ENCODE data around the gene PRH1. TPM values are rescaled to one million over a fixed set of nuclear protein-coding genes. Genes with fewer than 3 reads are reported as not detected.

PRH1 gene
- total RNA-seq, 1 experiment from 2014 or later = 5.7 TPM

DNA sequence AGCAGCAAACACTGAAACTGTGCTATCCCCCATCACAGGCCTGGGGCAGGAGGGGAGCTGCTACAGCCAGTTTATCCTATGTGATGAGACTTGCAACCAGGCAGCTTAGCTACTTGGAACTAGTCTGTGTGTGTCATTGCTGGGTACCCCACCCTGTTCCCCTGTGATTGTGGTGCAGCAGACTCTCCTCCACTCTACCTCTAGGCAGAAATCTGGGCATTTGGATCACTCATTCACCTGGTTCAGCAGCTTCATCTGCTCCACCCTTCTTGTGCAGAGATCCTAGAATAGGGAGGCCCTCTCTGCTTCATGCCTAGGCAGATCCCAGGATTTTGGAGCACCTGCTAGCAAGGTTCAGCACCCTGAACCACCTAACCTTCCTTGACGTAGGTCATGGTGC, 16.5 kb upstream of the PRH1 start:
- Histone ChIP-seq H4K20me1 (ENCODE audit: low read length) (no peaks in the 10 kb centered on the region), H3K79me2 (ENCODE audit: low read length) (no peaks in the 10 kb centered on the region), H3K9me3 (ENCODE audit: low read length) (no peaks in the 10 kb centered on the region), H3K27ac (ENCODE audit: low read length) (no peak overlapping the region), H3F3A (ENCODE audit: low read length, unreplicated experiment) (no peaks in the 10 kb centered on the region), H3K4me1 (ENCODE audit: insufficient read depth, low read length) (no peaks in the 10 kb centered on the region), H3K27me3 (ENCODE audit: low read length) (no peaks in the 10 kb centered on the region), H3K4me2 (ENCODE audit: low read length) (no peak overlapping the region), H3K9ac (ENCODE audit: low read length) (no peak overlapping the region), H3K4me3 (ENCODE audit: low read length) (no peak overlapping the region), H2AFZ (ENCODE audit: low read length) (no peak overlapping the region), H3K36me3 (ENCODE audit: low read depth, low read length) (no peaks in the 10 kb centered on the region), H3K9me2 (replicated peaks; ENCODE audit: low read length) (no peaks in the 10 kb centered on the region)
- no peak for ATAC-seq
- intact Hi-C loops (cut with micrococcal nuclease) = loop anchor here (2.0 kb wide), 1 partner anchor 130 kb away; no protein-coding TSS in a partner anchor
- POLR2A ChIA-PET (ENCODE audit: unreplicated experiment) = no interaction called here
- BruUV-seq (replicated peaks) = no TSS peak
- DNase-seq = no peak
- TF ChIP-seq EZH2 (IDR thresholded peaks at IDR 0.05; ENCODE audit: low read length, unreplicated experiment) (no peak), EZH2phosphoT487 (IDR thresholded peaks at IDR 0.05; ENCODE audit: borderline replicate concordance, low read length) (no peak)
- TF ChIP-seq, protein P1, sequence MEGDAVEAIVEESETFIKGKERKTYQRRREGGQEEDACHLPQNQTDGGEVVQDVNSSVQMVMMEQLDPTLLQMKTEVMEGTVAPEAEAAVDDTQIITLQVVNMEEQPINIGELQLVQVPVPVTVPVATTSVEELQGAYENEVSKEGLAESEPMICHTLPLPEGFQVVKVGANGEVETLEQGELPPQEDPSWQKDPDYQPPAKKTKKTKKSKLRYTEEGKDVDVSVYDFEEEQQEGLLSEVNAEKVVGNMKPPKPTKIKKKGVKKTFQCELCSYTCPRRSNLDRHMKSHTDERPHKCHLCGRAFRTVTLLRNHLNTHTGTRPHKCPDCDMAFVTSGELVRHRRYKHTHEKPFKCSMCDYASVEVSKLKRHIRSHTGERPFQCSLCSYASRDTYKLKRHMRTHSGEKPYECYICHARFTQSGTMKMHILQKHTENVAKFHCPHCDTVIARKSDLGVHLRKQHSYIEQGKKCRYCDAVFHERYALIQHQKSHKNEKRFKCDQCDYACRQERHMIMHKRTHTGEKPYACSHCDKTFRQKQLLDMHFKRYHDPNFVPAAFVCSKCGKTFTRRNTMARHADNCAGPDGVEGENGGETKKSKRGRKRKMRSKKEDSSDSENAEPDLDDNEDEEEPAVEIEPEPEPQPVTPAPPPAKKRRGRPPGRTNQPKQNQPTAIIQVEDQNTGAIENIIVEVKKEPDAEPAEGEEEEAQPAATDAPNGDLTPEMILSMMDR (conservative IDR thresholded peaks at IDR 0.05; ENCODE audit: low read depth, low read length) = no peak
- CTCF ChIA-PET = no interaction called here

DNA sequence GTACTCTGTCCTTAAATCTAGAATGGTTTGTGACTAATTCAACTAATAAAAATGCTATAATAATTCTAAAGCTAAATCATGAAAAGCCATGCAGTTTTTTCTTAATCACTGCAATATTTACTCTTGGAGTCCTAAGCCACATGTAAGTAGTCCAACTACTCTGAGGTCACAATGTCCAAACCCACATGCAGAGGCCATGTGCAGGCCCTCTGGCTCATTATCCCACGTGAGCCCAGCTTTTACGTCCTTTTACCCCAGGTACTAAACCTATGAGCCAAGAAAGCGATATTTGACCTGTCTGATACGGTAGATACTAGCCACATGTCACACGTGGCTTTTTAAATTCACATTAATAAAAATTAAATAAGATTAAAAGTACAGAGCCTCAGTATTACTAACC, 12.8 kb upstream of the PRH1 start:
- Histone ChIP-seq H3K36me3 (ENCODE audit: low read depth, low read length) (no peaks in the 10 kb centered on the region), H4K20me1 (ENCODE audit: low read length) (no peaks in the 10 kb centered on the region), H3K9ac (ENCODE audit: low read length) (no peak overlapping the region), H3K27ac (ENCODE audit: low read length) (no peak overlapping the region), H3K4me3 (ENCODE audit: low read length) (no peak overlapping the region), H3K27me3 (ENCODE audit: low read length) (no peaks in the 10 kb centered on the region), H3K9me3 (ENCODE audit: low read length) (no peaks in the 10 kb centered on the region), H3K4me1 (ENCODE audit: insufficient read depth, low read length) (no peaks in the 10 kb centered on the region), H2AFZ (ENCODE audit: low read length) (no peak overlapping the region), H3F3A (ENCODE audit: low read length, unreplicated experiment) (no peaks in the 10 kb centered on the region), H3K4me2 (ENCODE audit: low read length) (no peak overlapping the region), H3K79me2 (ENCODE audit: low read length) (no peaks in the 10 kb centered on the region), H3K9me2 (replicated peaks; ENCODE audit: low read length) (no peaks in the 10 kb centered on the region)
- intact Hi-C loops (cut with micrococcal nuclease) = no loop called here
- TF ChIP-seq, protein P1 (conservative IDR thresholded peaks at IDR 0.05; ENCODE audit: low read depth, low read length) = no peak
- TF ChIP-seq EZH2phosphoT487 (IDR thresholded peaks at IDR 0.05; ENCODE audit: borderline replicate concordance, low read length) = no peak
- TF ChIP-seq EZH2 (IDR thresholded peaks at IDR 0.05; ENCODE audit: low read length, unreplicated experiment) = no peak
- POLR2A ChIA-PET (ENCODE audit: unreplicated experiment) = no interaction called here
- ATAC-seq (no peak), DNase-seq (no peak)
- CTCF ChIA-PET = no interaction called here
- no TSS peak for BruUV-seq (replicated peaks)

DNA sequence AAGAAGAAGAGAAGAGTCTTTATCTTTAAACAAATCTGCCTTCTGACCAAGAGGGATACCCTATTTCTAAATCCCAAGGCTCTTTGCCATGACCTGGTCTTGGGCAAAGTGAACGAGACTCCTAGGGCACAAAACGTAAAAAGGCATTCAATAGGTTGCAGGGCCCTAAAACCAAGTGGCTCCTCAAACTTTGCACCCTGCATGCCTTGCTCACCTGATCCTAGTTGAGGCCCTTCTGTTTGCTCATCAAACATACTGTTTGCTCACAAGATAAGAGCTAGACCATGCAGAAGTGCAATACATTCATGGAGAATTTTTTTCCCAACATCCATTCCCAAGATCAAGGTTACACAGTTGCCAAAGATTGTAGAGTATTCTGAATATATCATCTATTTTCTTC, 7.9 kb upstream of the PRH1 start:
- Histone ChIP-seq H3K4me2 (ENCODE audit: low read length) (no peak overlapping the region), H4K20me1 (ENCODE audit: low read length) (no peaks in the 10 kb centered on the region), H3K27ac (ENCODE audit: low read length) (no peak overlapping the region), H3K27me3 (ENCODE audit: low read length) (no peaks in the 10 kb centered on the region), H3K9me2 (replicated peaks; ENCODE audit: low read length) (no peaks in the 10 kb centered on the region), H3K36me3 (ENCODE audit: low read depth, low read length) (no peaks in the 10 kb centered on the region), H3K9ac (ENCODE audit: low read length) (no peak overlapping the region), H3K9me3 (ENCODE audit: low read length) (no peaks in the 10 kb centered on the region), H3K79me2 (ENCODE audit: low read length) (no peaks in the 10 kb centered on the region), H3K4me3 (ENCODE audit: low read length) (no peak overlapping the region), H2AFZ (ENCODE audit: low read length) (no peak overlapping the region), H3K4me1 (ENCODE audit: insufficient read depth, low read length) (no peaks in the 10 kb centered on the region), H3F3A (ENCODE audit: low read length, unreplicated experiment) (no peaks in the 10 kb centered on the region)
- POLR2A ChIA-PET (ENCODE audit: unreplicated experiment) = no interaction called here
- BruUV-seq (replicated peaks) = no TSS peak
- ATAC-seq (no peak), DNase-seq (no peak)
- TF ChIP-seq, protein P1 (conservative IDR thresholded peaks at IDR 0.05; ENCODE audit: low read depth, low read length) = no peak
- CTCF ChIA-PET = no interaction called here
- intact Hi-C loops (cut with micrococcal nuclease) = no loop called here
